Mammary epithelial cell (primary cell): ENCODE results near the gene SNX9.

Source experiments
- CTCF ChIP-seq, 2 donors: IDR thresholded peaks in 1 of 2; conservative IDR thresholded peaks in 1 of 2; 2 replicates each; pipeline ENCODE4 v1.5.1; 2011 to 2012; ENCODE audit warnings: inconsistent platforms in 2 of 2, low read length in 2 of 2, mild to moderate bottlenecking in 2 of 2, control low read depth in 1 of 2, low read depth in 1 of 2; ENCODE audit not compliant: insufficient read depth in 1 of 2; ENCODE audit errors: extremely low read depth in 1 of 2
- EZH2 ChIP-seq: IDR thresholded peaks from 2 replicates; pipeline ENCODE4 v1.6.1; 2012; ENCODE audit warnings: low read length, inconsistent platforms, borderline replicate concordance

GRCh38 chr6:157929765-157930319, 106.8 kb downstream of the SNX9 start:
- no peak for TF ChIP-seq CTCF (conservative IDR thresholded peaks at IDR 0.05 in 1 of 2, IDR thresholded peaks at IDR 0.05 in 1 of 2; ENCODE audit: extremely low read depth in 1 of 2, insufficient read depth in 1 of 2, low read depth in 1 of 2, low read length in 2 of 2)
- TF ChIP-seq EZH2: no peak
